Neutrophil (primary cell): Measurements from ENCODE around the gene CEP131.
"Not testable (repeated sequence)": the region's sequence is repeated elsewhere in the genome, so short reads cannot be mapped to it uniquely, and the experiment has no call there.

Experiments
- H3K27ac ChIP-seq: fragments of 200-600 bp; sonication (generic); 2 replicates; pipeline ENCODE4 v1.5.1; 2016; ENCODE audit warnings: mild to moderate bottlenecking, moderate library complexity
- H3K27me3 ChIP-seq: fragments of 200-600 bp; sonication (generic); 2 replicates; pipeline ENCODE4 v1.6.0; 2016; ENCODE audit warnings: mild to moderate bottlenecking
- H3K36me3 ChIP-seq: fragments of 200-600 bp; sonication (generic); 2 replicates; pipeline ENCODE4 v1.5.1; 2017
- H3K4me1 ChIP-seq, 2 experiments: fragments of 200-600 bp in 1 of 2; sonication (generic) in 1 of 2; 1 replicate in 1 of 2; 2 replicates in 1 of 2; pipeline versions ENCODE4 v1.5.1 to v1.6.1; 2013 to 2016; ENCODE audit warnings: low read depth in 1 of 2, low read length in 1 of 2, mild to moderate bottlenecking in 1 of 2, moderate library complexity in 1 of 2; ENCODE audit not compliant: control insufficient read depth in 1 of 2, insufficient read depth in 1 of 2
- H3K4me3 ChIP-seq, 2 experiments: fragments of 200-600 bp in 1 of 2; sonication (generic) in 1 of 2; 1 replicate in 1 of 2; 2 replicates in 1 of 2; pipeline ENCODE4 v1.5.1; 2013 to 2016; ENCODE audit warnings: low read depth in 1 of 2, low read length in 1 of 2, mild to moderate bottlenecking in 1 of 2, moderate library complexity in 1 of 2
- H3K9me3 ChIP-seq: fragments of 200-600 bp; sonication (generic); 2 replicates; pipeline ENCODE4 v1.5.1; 2016
- TF ChIP-seq, protein P1 (sequence below): fragments of 200-600 bp; sonication (generic); IDR thresholded peaks from 2 replicates; pipeline ENCODE4 v1.5.1; 2016; ENCODE audit warnings: antibody characterized with exemption

CEP131 gene

DNA sequence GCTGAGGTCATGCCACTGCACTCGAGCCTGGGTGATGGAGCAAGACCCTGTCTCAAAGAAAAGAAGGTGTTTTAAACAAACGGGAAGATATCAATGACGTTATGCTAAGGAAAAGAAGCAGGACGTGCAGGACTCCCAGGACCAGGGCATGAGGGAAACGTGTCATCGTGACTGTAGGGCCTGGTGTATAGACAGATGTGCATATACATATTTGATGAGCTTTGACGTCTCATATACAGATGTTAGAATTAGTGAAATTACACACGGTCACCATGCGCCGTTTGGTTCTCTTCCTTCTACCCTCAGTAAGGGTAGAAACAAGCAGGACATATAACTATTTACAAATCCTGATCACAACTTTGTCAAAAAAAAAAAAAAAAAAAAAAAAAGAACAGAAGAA, 75.1 kb downstream of the CEP131 start:
- Histone ChIP-seq H3K9me3 (no peaks in the 10 kb centered on the region), H3K27me3 (no peaks in the 10 kb centered on the region), H3K4me3 (no peak overlapping the region), H3K4me1 (peaks cover 81 to 87% of the 10 kb centered on the region in 2 experiments), H3K27ac (peak overlapping the region; percentile 96), H3K36me3 (peaks cover 27% of the 10 kb centered on the region)
- TF ChIP-seq, protein P1, sequence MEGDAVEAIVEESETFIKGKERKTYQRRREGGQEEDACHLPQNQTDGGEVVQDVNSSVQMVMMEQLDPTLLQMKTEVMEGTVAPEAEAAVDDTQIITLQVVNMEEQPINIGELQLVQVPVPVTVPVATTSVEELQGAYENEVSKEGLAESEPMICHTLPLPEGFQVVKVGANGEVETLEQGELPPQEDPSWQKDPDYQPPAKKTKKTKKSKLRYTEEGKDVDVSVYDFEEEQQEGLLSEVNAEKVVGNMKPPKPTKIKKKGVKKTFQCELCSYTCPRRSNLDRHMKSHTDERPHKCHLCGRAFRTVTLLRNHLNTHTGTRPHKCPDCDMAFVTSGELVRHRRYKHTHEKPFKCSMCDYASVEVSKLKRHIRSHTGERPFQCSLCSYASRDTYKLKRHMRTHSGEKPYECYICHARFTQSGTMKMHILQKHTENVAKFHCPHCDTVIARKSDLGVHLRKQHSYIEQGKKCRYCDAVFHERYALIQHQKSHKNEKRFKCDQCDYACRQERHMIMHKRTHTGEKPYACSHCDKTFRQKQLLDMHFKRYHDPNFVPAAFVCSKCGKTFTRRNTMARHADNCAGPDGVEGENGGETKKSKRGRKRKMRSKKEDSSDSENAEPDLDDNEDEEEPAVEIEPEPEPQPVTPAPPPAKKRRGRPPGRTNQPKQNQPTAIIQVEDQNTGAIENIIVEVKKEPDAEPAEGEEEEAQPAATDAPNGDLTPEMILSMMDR: no peak

DNA sequence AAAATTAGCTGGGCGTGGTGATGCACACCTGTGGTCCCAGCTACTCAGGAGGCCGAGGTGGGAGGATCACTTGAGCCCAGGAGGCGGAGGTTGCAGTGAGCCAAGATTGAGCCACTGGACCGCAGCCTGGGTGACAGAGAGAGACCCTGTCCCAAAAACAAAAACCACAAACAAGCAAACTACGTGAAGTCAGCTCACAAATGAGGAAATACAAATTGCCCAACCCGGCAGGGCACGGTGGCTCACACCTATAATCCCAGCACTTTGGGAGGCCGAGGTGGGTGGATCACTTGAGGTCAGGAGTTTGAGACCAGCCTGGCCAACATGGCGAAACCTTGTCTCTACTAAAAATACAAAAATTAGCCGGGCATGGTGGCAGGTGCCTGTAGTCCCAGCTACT, 76.6 kb downstream of the CEP131 start:
- H3K27me3 ChIP-seq, H3K9me3 ChIP-seq: not testable (repeated sequence)
- Histone ChIP-seq H3K4me3 (peak overlapping the region in 1 of 2 experiments; percentile 24), H3K4me1 (peaks cover 74 to 83% of the 10 kb centered on the region in 2 experiments), H3K36me3 (peaks cover 31% of the 10 kb centered on the region), H3K27ac (peak overlapping the region; percentile 96)

DNA sequence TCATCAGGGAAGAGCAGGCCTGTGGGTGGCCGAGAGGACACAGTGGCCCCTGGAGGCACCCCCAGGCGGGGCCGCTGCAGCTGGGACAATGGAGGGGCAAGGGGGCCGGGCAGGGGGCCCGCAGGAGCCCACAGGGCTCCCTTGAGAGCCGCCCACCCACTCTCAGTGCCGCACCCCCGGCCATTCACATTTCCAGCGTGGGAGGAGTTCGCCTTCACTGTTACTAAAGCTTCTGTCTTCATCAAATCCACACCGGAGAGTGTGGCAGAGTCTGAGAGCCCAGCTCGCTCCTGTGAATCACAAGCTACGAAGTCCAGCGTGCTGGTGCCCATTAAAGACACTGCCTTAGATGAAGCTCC, 78.4 kb downstream of the CEP131 start:
- no peaks in the 10 kb centered on the region for H3K27me3 ChIP-seq
- H3K4me3 ChIP-seq: no peak overlapping the region
- TF ChIP-seq, protein P1: no peak
- H3K36me3 ChIP-seq: peaks cover 42% of the 10 kb centered on the region
- peaks cover 57 to 75% of the 10 kb centered on the region in 2 experiments for H3K4me1 ChIP-seq
- H3K9me3 ChIP-seq: no peaks in the 10 kb centered on the region
- H3K27ac ChIP-seq: peak overlapping the region; percentile 96

DNA sequence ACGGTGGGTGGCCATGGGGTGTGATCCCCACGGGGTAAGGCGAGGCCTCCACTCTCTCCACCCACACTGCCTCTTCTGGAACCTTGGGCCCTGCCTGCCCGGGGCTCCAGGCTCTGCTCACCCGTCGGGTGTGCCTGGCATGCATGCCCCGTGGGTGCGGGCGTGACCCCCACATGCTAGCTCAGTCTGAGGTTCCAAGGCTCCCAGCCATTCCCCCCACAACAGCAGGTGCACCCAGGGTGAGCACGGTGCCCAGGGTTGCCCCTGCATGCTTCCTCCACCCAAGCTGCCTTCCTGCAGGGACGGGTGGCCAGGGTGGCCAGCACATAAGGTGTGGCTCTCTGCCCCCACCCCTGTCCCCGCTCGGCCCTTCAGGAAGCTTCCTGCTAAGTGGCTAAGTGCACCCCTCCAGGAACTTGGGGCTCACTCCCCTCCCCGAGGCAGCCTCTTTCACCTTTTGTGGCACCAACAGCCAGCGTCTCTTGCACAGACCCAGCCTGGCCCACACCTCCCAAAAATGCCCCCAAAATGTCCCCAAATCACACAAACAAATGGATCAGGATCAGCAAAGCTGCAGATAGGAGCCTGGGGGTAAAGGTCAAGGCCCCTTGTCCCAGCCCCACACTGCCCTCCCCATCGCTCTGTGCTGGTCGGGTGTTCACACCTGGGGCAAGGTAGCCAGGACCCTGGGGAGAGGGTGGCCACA, 78.9 kb downstream of the CEP131 start:
- peaks cover 43% of the 10 kb centered on the region for H3K36me3 ChIP-seq
- no peak overlapping the region for H3K4me3 ChIP-seq
- TF ChIP-seq, protein P1: no peak
- H3K27ac ChIP-seq: peak overlapping the region; percentile 96
- no peaks in the 10 kb centered on the region for H3K27me3 ChIP-seq
- peaks cover 52 to 69% of the 10 kb centered on the region in 2 experiments for H3K4me1 ChIP-seq
- H3K9me3 ChIP-seq: no peaks in the 10 kb centered on the region

DNA sequence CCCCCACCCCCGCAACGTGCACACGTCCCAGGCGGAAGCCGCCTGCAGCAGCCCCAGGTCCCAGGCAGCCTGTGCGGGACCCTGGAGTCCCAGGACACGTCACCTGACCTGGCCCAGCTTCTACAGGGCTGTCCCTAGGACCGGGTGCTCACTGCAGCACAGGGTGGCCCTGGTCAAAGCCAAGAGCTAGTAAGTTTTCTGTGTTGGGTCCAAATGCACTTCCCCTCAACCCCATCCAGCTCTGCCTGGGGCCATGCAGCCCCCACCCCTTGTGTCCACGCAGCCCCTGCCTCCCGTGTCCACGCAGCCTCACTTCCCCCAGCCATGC, 79.6 kb downstream of the CEP131 start:
- Histone ChIP-seq H3K4me3 (peak overlapping the region in 1 of 2 experiments; percentile 21), H3K36me3 (peaks cover 43% of the 10 kb centered on the region), H3K27ac (peak overlapping the region; percentile 57), H3K27me3 (no peaks in the 10 kb centered on the region), H3K9me3 (no peaks in the 10 kb centered on the region), H3K4me1 (peaks cover 45 to 62% of the 10 kb centered on the region in 2 experiments)
- TF ChIP-seq, protein P1: no peak

DNA sequence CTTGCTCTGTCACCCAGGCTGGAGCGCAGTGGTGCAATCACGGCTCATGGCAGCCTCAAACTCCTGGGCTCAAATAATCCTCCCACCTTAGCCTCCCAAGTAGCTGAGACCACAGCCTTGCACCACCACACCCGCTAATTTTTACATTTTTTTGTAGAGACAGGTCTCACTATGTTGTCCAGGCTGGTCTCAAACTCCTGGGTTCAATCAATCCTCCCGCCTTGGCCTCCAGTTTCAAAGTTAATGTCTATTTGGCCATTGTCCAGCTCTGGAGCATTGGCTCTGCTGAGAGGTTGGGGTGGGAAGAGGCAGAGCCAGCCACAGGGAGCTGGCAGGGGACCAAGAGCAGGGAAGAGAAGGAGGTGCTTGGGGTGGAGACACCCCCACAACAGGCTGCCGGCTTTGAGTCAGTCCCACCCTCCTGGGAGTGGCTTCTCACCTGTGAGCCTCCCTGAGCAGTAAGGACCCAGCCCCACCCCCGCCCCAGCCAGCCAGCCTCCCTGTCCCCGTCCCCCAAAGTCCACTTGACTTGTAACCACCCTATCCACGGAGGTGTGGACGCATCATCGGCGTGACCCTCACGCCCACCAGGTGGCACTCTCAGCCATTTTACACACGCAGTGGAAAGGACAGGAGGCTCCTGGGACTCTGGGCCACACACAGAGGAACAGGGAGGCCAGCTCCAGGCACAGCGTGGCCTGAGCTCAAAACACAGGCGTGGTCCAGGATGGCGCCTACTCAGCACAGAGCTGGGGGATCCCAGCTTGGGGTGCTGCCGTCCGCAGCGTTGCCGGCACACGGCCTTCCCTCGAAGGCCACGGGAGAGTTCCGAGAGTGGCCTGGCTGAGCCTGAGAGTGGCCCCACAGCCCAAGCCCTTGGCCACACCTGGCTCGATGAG, 80.2 kb downstream of the CEP131 start:
- Histone ChIP-seq H3K27ac (peak overlapping the region; percentile 57), H3K27me3 (no peaks in the 10 kb centered on the region), H3K4me1 (peaks cover 38 to 56% of the 10 kb centered on the region in 2 experiments), H3K4me3 (peak overlapping the region in 1 of 2 experiments; percentile 21), H3K9me3 (no peaks in the 10 kb centered on the region), H3K36me3 (peaks cover 41% of the 10 kb centered on the region)
- TF ChIP-seq, protein P1: peak; percentile 71
